Uterus (tissue), 4 donors: ENCODE measurements around the gene SPHK2. TPM values are rescaled to one million over a fixed set of nuclear protein-coding genes. Genes with fewer than 3 reads are reported as not detected.

Experiments
- DNase-seq, 2 donors: peaks; one replicate each; pipeline ENCODE4 v3.0.0-alpha.2; 2019 to 2020
- H3K27ac ChIP-seq, 2 donors: fragments of 200-600 bp; sonication (generic); 1 replicate in 1 of 2; 2 replicates in 1 of 2; pipeline ENCODE4 v1.5.1; 2016 to 2018
- H3K27me3 ChIP-seq, 2 donors: fragments of 200-600 bp; sonication (generic); one replicate each; pipeline ENCODE4 v1.5.1; 2018 to 2019; ENCODE audit warnings: control low read depth in 1 of 2
- H3K36me3 ChIP-seq, 2 donors: fragments of 200-600 bp; sonication (generic); one replicate each; pipeline ENCODE4 v1.5.1; 2019; ENCODE audit warnings: control low read depth in 1 of 2
- H3K4me1 ChIP-seq, 2 donors: fragments of 200-600 bp; sonication (generic); one replicate each; pipeline ENCODE4 v1.5.1; 2018 to 2019; ENCODE audit warnings: control low read depth in 1 of 2
- H3K4me3 ChIP-seq, 2 donors: fragments of 200-600 bp; sonication (generic); 1 replicate in 1 of 2; 2 replicates in 1 of 2; pipeline ENCODE4 v1.5.1; 2018 to 2019; ENCODE audit warnings: mild to moderate bottlenecking in 1 of 2
- H3K9me3 ChIP-seq, 2 donors: fragments of 200-600 bp; sonication (generic); one replicate each; pipeline ENCODE4 v1.5.1; 2019; ENCODE audit warnings: control low read depth in 1 of 2
- CTCF ChIP-seq, 4 experiments: fragments of 200-600 bp in 2 of 4; fragments of 450-650 bp in 2 of 4; sonication (generic) in 2 of 4; IDR thresholded peaks; one replicate each; pipeline ENCODE4 v1.5.1; 2016 to 2019; ENCODE audit warnings: antibody characterized with exemption in 4 of 4, mild to moderate bottlenecking in 2 of 4, moderate library complexity in 1 of 4
- POLR2A ChIP-seq, 2 donors: fragments of 450-650 bp; IDR thresholded peaks; one replicate each; pipeline ENCODE4 v1.6.1; 2016; ENCODE audit warnings: antibody characterized with exemption in 2 of 2, mild to moderate bottlenecking in 1 of 2, moderate library complexity in 1 of 2
- intact Hi-C: fragments of 100-400 bp; cut with DNase I; formaldehyde crosslinking; loops from one replicate; pipeline ENCODE4 v1.15.1; 2023; ENCODE audit warnings: low total_unique reads
- total RNA-seq, 4 donors: library from RNA; depleted of rRNA in 3 of 4; stranded (reverse); fragments of >200 nt in 3 of 4; gene quantifications; one replicate each; pipeline versions ENCODE4 v1.1.0 to v1.2.4, GENCODE V29; 2014 to 2023
- donor health status: DM: yes; HTN: yes; CAD: no.

The SPHK2 gene
- total RNA-seq, 4 donors from 2014 or later = 10.0 to 27.2 (median 21.7) TPM

- no peaks in the 10 kb centered on the region for H3K27me3 ChIP-seq
- TF ChIP-seq POLR2A (IDR thresholded peaks at IDR 0.05) = peak; percentile 73 to 78
- peak in 1 of 4 experiments; percentile 31 for TF ChIP-seq CTCF (IDR thresholded peaks at IDR 0.05)
- intact Hi-C loops = no loop called here
- no peaks in the 10 kb centered on the region for H3K9me3 ChIP-seq
- peak overlapping the region; percentile 23 to 54 for H3K4me3 ChIP-seq
- H3K4me1 ChIP-seq = peaks cover 18% of the 10 kb centered on the region in 2 donors
- DNase-seq = peak; percentile 97 to 98
- H3K27ac ChIP-seq = peak overlapping the region; percentile 96 to 99
- H3K36me3 ChIP-seq = no peaks in the 10 kb centered on the region
These were observed 15.3 kb downstream of the SPHK2 start for GRCh38 chr19:48634424-48635262.

GRCh38 chr19:48635263-48635965 is 16.1 kb downstream of the SPHK2 start:
- Histone ChIP-seq H3K27me3 (no peaks in the 10 kb centered on the region), H3K4me1 (peaks cover 10 to 18% of the 10 kb centered on the region in 2 donors), H3K27ac (peak overlapping the region; percentile 96 to 99), H3K36me3 (no peaks in the 10 kb centered on the region), H3K9me3 (no peaks in the 10 kb centered on the region), H3K4me3 (peak overlapping the region; percentile 49 to 54)
- DNase-seq = peak; percentile 75 to 80
- TF ChIP-seq POLR2A (IDR thresholded peaks at IDR 0.05) = peak; percentile 78 to 81
- TF ChIP-seq CTCF (IDR thresholded peaks at IDR 0.05) = no peak
- intact Hi-C loops = no loop called here

GRCh38 chr19:48635966-48636858 is 16.9 kb downstream of the SPHK2 start:
- Histone ChIP-seq H3K4me1 (peaks cover 5 to 18% of the 10 kb centered on the region in 2 donors), H3K27me3 (no peaks in the 10 kb centered on the region), H3K27ac (peak overlapping the region; percentile 96 to 99), H3K36me3 (no peaks in the 10 kb centered on the region), H3K4me3 (peak overlapping the region; percentile 49 to 54), H3K9me3 (no peaks in the 10 kb centered on the region)
- TF ChIP-seq POLR2A (IDR thresholded peaks at IDR 0.05) (no peak), CTCF (IDR thresholded peaks at IDR 0.05) (no peak)
- intact Hi-C loops = no loop called here
- DNase-seq = peak; percentile 66

GRCh38 chr19:48636859-48637448 is 17.6 kb downstream of the SPHK2 start, which contains the start of gene DBP:
DBP (minus strand) TSS chr19:48637379; CDS start chr19:48636994, 385 bp downstream.
- peaks cover 5 to 18% of the 10 kb centered on the region in 2 donors for H3K4me1 ChIP-seq
- H3K9me3 ChIP-seq = no peaks in the 10 kb centered on the region
- no peak for DNase-seq
- TF ChIP-seq CTCF (IDR thresholded peaks at IDR 0.05) (peak in 1 of 4 experiments; percentile 15), POLR2A (IDR thresholded peaks at IDR 0.05) (peak in 1 of 2 donors; percentile 42)
- H3K4me3 ChIP-seq = peak within 1 kb of the TSS; percentile 49 to 54
- peak within 1 kb of the TSS; percentile 96 to 99 for H3K27ac ChIP-seq
- H3K36me3 ChIP-seq = no peaks in the 10 kb centered on the region
- H3K27me3 ChIP-seq = no peaks in the 10 kb centered on the region
- intact Hi-C loops = no loop called here
